HG02610 (cell line): ENCODE data around the gene PRADC1.
A peak's percentile ranks its signal among the peaks of the same experiment; 100 is the strongest.
"Not testable (repeated sequence)": the region's sequence is repeated elsewhere in the genome, so short reads cannot be mapped to it uniquely, and the experiment has no call there.

Source experiments
- ATAC-seq: cut with Tn5 transposase; IDR thresholded peaks from one replicate; pipeline ENCODE4 v1.9.1; 2021; ENCODE audit warnings: mild to moderate bottlenecking, moderate library complexity; ENCODE audit not compliant: unreplicated experiment

The PRADC1 gene

DNA sequence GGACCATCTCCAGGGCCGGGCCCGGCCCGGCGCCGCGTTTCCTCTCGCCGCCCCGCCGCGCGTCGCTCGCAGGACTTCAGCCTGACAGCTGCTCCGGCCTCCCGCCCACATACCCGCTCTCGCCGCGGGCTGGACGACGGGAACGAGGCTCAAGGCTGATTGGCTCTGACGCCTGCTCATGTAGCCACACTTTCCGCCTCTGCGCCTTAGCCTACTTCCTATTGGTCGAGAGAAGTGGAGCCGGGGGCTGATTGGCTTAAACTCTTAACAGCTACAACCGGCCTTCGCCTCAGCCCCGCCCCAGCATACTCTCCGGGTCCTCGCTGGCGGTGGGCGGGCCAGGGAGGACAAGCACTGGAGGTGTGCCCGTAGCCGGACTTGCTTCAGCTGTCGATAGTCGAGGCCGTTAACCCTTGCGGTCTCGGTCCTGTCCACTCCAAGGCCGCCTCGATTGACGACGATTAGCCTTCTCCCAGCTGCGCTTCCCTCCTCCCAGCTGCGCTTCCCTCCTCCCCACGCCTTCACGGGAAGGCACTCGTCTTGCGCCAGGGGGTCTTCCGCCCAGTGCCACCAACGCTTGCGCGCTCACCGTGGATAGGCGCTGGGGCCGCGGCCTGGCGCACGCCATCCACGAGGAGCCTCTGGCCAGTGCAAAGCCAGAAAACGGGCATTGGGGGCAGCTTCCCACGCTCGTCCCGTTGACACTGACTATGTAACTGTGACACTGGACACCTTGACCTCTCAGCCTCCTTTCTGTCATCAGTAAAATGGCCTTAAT lies at the start of gene PRADC1:
Gene PRADC1 (minus strand): TSS at position 86 of the 778 bp plus-strand sequence. CDS start 79 bp downstream, at position 7.
- peak; percentile 93 for ATAC-seq

DNA sequence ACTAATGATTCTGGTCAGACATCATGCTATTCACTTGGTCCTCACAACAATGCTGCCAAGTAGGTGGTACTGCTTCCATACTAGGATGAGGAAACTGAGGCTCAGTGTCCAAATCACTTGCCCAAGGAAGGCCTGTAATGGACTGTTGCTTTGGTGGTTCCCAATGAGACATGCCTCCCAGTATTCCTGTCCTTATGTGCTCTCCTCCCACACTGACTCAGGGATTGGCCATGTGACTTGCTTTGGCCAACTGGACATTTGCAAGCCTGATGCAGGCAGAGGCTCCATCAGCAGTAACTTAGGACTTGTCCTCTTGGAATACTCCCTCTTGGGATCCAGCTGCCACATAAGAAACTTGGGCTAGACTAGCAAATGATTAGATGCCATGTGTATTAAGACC lies 48.2 kb upstream of the PRADC1 start:
- no peak for ATAC-seq

DNA sequence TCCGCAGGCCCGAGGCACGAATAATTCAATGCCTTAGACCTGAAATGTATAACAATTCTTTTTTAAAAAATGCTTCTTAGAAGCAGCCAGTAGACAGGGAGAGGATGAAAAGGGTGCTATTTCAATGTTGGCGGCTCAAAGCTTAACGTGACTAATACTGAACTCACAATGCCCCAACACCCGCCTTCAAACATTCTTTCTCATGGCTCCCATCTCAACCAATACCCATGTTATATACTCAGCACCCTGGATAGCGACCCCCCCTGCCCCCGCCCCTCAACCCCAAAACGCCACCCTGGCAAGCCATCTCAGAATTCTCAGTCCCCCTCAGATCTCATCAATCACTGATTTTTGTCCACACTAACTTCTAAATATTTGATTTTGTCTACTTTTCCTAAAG lies 46.8 kb upstream of the PRADC1 start:
- ATAC-seq: no peak

DNA sequence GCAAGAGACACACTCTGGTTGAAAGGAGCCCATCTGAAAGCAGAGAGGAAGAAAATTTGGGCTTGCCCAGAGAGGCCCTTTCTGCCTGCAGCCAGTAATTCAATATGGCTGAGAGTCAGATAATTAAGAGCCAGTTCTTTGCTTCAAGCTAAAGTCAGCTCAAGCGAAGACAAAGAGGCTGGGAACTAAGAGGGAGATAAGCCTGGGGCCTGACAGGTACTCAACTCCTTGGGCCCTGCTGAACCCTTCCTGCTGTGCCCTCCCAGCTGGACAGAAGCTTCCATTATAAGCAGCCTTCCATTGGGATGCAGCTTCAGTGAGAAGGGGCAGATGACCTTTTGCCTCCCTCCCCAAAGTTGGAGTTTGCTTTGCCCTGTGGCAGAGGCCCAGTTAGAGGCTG lies 39.2 kb upstream of the PRADC1 start:
- no peak for ATAC-seq

DNA sequence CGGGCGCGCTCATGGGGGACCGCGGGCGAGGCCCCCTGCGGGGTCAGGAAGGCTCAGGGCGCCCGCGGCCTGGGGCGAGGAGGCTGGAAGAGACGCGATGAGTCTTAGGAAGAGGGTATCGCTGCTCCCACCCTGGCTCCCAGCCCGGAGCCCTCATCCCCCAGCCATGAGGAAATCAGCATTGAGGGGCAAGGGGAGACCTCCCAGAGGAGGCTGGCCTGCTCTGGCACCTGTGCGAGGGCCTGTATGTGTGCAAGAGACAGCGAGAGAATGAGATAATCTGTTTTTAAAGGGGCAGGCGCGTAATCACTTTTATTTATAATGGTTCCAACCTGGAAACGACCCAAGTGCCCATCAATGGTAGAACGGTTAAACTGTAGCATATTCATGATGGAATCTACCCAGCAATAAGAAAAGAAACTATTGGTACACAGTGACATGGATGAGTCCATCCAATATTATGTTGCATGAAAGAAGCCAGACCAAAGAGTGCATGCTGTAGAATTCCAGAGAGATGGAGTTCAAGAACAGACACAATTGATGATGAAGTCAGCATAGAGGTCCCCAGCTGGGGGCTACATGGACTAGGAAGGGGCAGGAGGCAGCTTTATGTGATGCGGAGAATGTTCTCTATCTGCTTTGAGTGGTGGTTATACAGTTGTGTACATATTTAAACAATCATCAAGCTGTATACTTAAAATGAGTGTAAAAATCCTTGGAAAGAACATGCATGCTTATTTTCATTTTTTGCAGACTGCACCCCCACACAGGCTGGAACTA lies 36.8 kb upstream of the PRADC1 start:
- ATAC-seq: no peak

DNA sequence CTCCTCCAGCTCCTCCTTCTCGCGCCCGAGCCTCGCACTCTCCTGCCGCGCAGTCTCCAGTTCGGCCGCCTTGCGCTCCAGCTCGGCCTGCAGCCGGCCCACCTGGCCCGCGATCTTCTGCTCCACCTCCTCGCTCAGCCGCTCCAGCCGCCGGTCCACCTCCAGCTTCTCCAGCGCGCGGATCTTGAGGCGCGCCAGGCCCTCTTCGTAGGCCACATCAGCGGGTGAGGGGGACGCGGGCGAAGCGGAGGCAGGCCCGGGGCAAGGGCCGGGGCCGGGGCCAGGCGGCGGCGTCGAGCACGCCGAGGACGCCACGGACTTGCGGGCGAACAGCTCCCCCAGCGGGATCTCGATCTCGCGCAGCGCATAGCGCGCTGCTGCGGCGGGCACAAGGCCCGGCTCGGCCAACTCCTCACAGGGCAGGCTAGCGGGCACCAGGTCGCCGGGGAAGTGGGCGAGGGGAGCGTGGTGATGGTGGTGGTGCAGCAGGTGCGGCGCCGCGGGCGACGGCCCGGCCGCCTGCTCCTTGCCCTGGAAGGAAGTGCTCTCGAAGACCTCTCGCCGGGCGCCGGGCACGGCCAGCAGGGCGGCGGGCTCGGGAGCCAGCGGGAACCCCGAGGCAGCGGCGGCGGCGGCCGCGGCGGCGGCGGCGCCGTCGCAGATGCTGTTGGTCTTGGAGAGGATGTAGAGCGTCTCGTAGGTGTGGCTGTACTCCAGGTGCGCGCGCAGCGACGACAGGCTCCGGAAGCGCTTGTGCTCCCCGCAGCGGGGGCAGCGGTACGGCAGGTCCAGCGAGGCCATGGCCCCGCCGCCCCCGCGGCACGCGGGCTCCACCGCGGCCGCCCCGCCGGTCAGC lies 36.0 kb upstream of the PRADC1 start:
- no peak for ATAC-seq

DNA sequence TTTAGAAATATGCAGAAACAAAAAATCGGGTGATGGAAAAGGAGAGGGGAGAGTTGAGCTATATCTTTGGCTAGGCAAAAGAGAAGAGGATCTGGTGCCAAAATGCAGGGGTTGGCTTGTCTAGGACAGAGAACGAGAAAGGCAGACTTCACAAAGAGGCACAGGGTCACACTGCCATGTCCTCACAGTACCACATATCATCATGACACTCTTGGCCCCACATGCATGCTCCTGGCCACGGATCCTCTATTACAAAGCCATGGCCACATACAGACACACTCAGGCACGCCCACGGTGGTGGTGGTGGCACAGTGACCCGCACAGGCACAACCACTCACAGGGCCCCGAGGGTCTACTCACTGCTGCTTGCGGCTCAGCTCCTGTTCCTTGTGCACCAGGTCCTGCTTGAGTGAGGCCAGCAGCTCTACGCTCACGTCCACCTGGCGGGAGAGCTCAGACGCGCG lies 35.4 kb upstream of the PRADC1 start:
- no peak for ATAC-seq

DNA sequence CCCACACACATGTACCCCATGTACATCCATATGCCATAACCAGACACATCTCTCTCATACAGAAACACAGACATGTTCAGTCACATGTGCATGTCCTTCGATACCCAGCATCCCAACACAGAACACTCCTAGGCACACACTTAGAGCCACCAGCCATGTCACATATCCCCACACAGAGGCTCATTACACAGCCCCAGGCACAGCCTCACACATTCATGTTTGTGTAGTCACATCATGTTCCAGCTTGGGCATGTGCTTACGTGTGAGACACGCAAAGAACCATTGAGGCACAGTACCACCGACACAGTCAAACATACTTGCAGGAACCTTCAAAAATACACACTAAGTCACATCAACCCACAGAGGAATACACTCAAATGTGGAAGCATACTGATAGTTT lies 34.0 kb upstream of the PRADC1 start:
- ATAC-seq: no peak

DNA sequence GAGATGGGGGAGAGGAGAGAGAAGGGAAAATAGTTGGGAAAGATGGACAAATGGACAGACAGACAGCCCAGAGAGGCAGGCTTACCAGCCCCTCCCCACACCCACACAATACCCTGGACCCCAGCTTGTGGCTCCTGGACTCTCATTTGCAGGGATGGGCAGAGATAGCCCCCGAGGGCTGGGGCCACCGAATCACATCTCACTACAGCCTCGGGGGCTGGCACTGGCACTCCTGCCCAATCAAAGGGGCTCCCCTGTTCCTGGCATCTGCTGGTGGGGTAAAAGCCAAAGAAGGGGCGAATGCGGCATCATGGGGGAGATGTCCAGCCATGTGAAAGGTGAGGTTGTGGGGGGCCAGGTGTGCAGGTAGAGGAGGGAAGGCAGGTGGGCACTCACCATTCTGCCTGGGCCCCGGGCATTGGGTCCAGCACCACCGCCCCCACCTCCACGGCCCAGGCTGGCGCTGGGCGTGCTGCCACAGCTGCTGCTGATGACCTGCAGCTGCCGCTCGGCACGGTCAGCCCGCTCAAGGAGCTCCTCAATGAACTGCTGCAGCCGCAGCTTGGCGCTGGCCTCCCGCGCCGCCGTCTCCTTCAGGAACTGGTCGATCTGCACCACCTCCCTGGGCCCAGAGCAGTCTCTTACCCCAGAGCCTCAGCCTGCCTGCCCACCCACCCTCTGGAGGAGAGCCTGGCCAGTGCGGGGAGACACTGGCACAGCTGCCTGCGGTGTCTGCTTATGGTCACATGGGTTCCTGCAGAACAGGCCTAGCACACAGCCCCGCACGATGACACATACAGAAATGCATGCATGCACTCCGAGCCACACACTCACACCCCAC lies 33.2 kb upstream of the PRADC1 start:
- ATAC-seq: no peak

DNA sequence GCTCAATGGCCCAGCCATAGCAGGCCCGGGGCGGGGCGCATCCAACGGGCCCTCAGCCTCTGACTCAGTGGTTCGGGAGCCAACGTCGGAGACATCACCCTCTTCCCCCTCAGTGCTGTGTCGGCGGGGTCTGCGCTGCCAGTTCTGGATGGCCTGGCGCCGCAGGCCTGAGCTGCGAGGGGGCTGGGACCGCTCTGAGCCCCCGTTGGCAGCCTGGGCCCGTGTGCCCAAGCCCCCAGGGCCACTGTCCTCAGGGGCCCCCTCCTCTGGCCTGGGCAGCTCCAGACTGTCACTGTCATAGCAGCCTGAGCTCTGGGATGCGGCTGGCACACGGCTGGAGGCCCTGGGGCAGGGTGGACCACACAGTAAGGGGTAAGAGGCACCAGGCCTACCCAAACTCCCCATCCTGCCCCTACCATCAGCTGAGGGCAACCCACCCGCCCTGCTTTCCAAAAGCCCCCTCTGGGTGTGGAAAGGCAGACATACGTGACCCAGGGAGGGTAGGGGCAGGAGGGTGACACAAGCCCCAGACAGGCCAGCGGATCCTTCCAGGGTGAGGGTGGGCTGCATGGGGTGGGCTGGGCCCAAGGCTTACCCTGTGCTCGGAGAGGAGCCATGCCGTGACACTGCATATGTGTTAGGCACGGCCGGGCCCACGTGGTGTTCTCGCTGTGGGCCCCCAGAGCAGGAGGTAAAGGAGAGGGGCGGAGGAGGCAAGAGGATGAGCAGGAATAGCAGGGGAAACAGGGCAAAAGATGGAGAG lies 32.4 kb upstream of the PRADC1 start:
- ATAC-seq: no peak

DNA sequence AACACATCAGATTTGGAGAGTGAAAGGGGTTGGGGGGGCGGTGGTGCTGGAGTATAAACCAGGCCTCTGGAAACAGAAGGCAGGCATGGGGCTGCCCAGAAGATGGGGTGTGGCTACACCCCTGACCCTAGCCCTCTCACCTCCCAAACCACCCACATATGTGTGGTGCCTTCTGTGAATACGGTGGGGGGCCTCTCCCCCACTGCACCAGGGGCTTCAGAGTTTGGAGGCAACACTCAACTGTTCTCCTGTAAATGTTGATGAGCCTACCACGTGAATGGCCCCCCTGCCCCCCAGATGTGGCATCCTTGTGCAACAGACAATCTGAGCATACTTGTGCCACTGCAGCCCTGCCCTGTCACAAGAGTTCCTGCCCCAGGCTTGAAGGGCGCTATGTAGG lies 31.7 kb upstream of the PRADC1 start:
- no peak for ATAC-seq

DNA sequence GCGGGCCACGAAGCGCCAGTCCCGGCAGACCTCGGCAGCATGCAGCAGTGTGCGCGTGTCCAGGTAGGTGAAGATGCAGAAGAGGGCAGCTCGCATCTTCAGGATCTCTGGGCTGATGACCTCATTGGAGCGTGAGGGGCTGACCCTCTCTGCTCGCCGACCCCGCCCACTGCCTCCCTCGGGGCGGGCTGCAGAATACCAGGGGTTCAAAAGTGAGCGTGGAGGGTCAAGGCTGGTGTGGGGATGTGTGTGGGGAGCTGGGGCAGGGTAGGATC lies 31.2 kb upstream of the PRADC1 start:
- ATAC-seq: no peak

DNA sequence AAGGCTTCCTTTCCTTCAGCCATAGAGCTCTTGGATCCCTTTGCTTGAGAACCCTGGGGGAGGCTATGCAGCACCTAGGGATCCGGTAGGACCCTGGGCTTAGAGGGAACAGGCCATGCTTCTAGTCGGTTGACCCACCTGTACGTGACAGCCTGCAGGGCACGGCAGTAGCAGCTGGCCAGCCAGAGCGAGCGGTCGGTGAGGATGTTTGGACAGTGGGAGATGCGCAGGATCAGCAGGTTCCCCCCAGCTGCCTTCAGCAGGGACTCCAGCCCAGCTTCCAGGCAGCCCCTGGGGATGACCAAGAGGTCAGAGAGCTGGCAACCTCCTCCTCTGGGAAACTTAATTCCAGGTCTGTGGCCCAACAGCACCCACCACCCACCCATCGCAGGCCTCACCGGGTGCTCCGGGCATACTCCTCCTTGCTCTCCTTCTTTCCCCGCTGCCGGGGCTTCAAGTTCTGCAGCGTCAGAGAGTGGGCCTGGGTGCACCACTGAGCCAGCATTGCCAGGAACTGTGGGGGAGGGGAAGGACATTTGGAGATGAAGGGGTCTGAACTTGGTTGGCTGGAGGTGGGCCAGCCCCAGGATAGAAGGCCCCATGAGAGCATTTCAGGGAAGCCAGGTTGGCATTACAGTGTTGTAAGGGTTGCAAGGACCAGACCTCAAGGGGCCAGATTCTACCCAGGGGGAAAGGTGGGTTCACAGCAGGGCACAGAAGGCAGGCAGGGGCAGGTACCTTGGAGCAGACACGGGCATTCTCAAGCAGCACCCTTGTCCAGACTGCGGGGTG lies 30.7 kb upstream of the PRADC1 start:
- ATAC-seq: no peak

DNA sequence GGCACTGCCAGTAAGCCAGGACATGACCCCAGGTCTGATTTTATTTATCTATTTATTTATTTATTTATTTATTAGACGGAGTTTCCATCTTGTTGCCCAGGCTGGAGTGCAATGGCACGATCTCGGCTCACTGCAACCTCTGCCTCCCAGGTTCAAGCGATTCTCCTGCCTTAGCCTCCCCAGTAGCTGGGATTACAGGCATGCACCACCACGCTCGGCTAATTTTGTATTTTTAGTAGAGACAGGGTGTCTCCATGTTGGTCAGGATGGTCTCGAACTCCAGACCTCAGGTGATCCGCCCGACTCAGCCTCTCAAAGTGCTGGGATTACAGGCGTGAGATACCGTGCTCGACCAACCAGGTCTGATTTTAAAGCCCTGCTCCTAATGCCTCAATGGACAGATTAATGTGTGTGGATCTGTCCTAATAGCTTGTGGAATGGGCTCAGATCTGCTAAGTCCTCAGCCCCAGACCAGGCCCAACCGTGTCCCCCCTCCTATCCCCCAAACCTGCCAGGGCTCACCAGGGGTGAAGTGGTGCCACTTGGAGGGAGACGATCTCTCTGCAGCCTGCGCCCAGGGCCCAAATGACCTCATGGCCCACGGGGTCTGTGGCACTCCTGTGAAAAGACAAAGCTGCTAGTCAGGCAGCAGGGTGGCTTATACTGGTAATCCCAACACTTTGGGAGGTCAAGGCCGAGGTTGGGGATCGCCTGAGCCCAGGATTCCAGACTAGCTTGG lies 29.8 kb upstream of the PRADC1 start:
- ATAC-seq: not testable (repeated sequence)

DNA sequence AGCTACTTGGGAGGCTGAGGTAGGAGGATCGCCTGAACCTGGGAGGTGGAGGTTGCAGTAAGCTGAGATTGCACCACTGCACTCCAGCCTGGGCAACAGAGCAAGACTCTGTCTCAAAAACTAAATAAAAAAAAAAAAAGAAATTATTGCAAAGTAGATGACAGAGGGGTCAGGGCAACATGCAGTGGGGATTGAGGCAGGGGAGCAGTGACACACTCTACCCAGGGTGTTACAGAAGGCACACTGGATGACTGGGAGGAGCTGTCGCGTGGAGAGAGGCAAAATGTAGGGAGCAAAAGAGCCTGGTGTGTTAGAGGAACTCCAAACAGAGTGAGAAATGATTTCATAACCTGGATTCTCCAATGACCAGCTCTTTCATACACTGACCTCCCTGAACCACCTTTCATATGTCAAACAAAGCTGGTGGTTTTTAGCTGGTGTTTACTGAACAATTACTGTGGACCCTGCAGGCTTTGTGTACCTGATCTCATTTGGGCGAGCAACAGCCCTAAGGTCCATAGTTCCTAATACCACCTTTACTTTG lies 29.1 kb upstream of the PRADC1 start:
- no peak for ATAC-seq

DNA sequence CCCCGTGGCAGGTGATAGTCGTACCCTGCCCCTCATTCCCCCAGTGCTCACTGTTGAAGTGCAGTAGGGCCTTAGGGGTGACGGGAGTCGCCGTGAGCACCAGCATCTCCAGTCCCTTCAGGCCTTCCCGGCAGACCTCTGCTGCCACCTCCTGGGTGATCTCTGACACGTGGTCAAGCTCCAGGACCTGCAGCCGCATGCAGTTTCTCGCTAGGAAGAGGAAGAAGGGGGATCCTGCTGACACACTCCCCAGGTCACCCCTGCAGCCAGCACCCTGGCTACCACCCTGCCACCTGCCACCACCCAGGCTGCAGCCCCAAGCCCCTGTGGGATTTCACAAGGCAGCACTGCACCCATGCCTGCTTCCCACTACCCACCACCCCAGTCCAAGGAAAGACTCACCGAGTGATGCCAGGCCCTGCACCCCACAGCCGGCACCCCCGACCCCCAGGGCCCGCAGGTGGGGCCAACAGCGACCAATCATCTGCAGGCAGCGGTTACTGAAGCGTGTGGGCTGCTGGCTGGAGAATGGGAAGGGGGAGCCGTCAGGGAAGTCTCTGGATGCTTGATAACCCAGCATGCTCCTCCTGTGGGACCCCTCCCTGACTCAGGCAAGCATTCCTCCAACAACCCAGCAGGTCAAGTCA lies 27.4 kb upstream of the PRADC1 start:
- no peak for ATAC-seq

DNA sequence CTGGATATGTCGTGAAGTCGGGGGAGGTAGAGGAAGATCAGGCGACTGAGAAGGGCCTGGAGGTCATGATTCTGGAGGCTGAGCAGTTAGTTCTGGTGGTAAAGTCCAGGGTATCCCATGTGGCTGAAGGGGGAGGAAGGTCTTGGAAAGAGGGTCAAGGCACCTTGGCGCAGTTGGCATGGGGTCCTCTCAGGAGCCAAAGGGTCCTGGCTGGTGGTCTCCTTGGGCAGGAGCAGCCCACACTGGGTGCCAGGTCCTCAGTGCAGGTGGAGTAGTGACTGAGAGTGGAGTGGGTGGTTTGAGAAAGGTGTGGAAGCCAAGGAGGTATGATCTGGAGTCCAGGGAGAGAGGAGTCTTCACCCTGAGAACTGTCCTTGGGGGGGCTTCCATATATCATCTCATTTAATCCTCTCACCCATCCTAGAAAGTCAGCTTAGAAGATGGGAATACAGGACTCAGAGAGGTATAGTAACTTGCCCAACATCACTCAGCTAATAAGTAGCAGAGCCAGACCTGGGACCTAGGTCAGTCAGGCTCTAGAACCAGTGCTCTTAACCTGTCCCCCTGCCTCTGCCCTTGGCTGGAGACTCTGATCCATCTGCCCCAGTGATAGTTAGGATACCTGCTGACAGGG lies 26.8 kb upstream of the PRADC1 start:
- ATAC-seq: no peak
